ENCODE data around the gene FAXC.
"Not testable (repeated sequence)": the region's sequence is repeated elsewhere in the genome, so short reads cannot be mapped to it uniquely, and the experiment has no call there.

The FAXC gene

GRCh38 chr6:99276747-99277146, 72.7 kb downstream of the FAXC start:
- no peak for DNase-seq

GRCh38 chr6:99270826-99271225, 78.6 kb downstream of the FAXC start:
- no peak for DNase-seq

GRCh38 chr6:99270030-99270429, 79.4 kb downstream of the FAXC start:
- DNase-seq = no peak

- no peak for DNase-seq
Measured at GRCh38 chr6:99269207-99269606, 80.3 kb downstream of the FAXC start.

GRCh38 chr6:99266996-99267395, 82.5 kb downstream of the FAXC start:
- not testable (repeated sequence) for DNase-seq

- not testable (repeated sequence) for DNase-seq
Measured at GRCh38 chr6:99265447-99265846, 84.0 kb downstream of the FAXC start.

- no peak for DNase-seq
Measured at GRCh38 chr6:99254616-99255550, 94.6 kb downstream of the FAXC start.

- DNase-seq = no peak
Measured at GRCh38 chr6:99253271-99253670, 96.2 kb downstream of the FAXC start.

GRCh38 chr6:99252421-99252820, 97.1 kb downstream of the FAXC start:
- no peak for DNase-seq

GRCh38 chr6:99250476-99250875, 99.0 kb downstream of the FAXC start:
- no peak for DNase-seq

GRCh38 chr6:99246602-99247001, 102.9 kb downstream of the FAXC start:
- DNase-seq = no peak

- DNase-seq = no peak
Measured at GRCh38 chr6:99241905-99242534, 107.5 kb downstream of the FAXC start.

- no peak for DNase-seq
Measured at GRCh38 chr6:99236010-99236409, 113.5 kb downstream of the FAXC start.

GRCh38 chr6:99233219-99233618, 116.3 kb downstream of the FAXC start:
- no peak for DNase-seq

- DNase-seq = no peak
Measured at GRCh38 chr6:99232056-99232455, 117.4 kb downstream of the FAXC start.

GRCh38 chr6:99225172-99225571, 124.3 kb downstream of the FAXC start:
- no peak for DNase-seq

Data from T1000 (cell line).